ENCODE measurements around the gene DGKI. TPM values are rescaled to one million over a fixed set of nuclear protein-coding genes. Genes with fewer than 3 reads are reported as not detected.

Gene DGKI
- total and polyA plus RNA-seq, 9 of the 15 experiments (the other 6 are each of a cell fraction or from before 2014, with no cell fraction given) = 0.11 to 0.54 (median 0.15) TPM; not detected in 5

- intact Hi-C loops (cut with micrococcal nuclease) = no loop called here
- no peak for FAIRE-seq
- in situ Hi-C loops (cut with MboI) = no loop called here
These were observed 423.5 kb downstream of the DGKI start for GRCh38 chr7:137423321-137423720.

DNA sequence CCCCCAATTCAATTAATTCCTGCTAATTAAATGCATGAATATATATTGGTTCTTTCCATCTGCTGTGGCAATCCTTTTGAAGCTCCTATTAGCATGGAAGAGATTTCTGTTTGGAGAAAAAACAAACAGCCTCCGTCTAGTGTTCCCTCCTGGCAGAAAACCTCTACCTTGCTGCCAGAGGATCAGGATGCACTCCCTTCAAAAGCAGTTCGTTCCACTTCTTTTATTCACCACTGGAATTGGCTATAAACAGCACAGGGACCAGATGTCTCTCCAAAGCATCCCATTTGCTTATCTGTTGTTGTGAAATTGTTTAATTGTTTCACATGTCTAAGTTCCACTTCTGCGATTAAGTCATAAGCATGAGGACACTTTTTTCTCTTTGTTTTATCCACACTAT lies 425.4 kb downstream of the DGKI start:
- Histone ChIP-seq H3K79me2 (ENCODE audit: control insufficient read depth, insufficient read depth, low read length) (no peaks in the 10 kb centered on the region), H4K20me1 (replicated peaks; ENCODE audit: control insufficient read depth, insufficient read depth, low read length) (no peaks in the 10 kb centered on the region), H2AFZ (ENCODE audit: low read depth, low read length) (no peak overlapping the region), H3K27ac (ENCODE audit: extremely low read depth, low read depth, low read length) (no peak overlapping the region), H3K9me1 (ENCODE audit: control insufficient read depth, insufficient read depth, low read length) (no peaks in the 10 kb centered on the region), H3K9ac (ENCODE audit: insufficient read depth in 1 of 2, low read depth in 2 of 2, low read length in 2 of 2) (no peak overlapping the region), H3K36me3 (ENCODE audit: control insufficient read depth, insufficient read depth, low read length) (no peaks in the 10 kb centered on the region), H3K27me3 (ENCODE audit: control insufficient read depth in 2 of 2, insufficient read depth in 2 of 2, low read length in 2 of 2) (no peaks in the 10 kb centered on the region), H3K4me2 (ENCODE audit: insufficient read depth, low read length) (no peak overlapping the region), H3K4me3 (no peak overlapping the region), H3K9me3 (replicated peaks; ENCODE audit: control insufficient read depth, insufficient read depth, low read depth, low read length) (0 out of 2 replicates have a peak, but pooled peaks cover 2% of the 10 kb centered on the region), H3K4me1 (replicated peaks in 1 of 2; ENCODE audit: control insufficient read depth in 2 of 2, insufficient read depth in 2 of 2, low read length in 2 of 2) (no peaks in the 10 kb centered on the region)
- ATAC-seq = no peak
- POLR2A ChIA-PET = no interaction called here
- no peak for FAIRE-seq
- intact Hi-C loops (cut with micrococcal nuclease) (no loop called here), in situ Hi-C loops (cut with MboI) (no loop called here)
- no TSS peak for BruUV-seq (replicated peaks)
- 3% methylated on average over 3 of the region's 3 CpGs for WGBS (ENCODE audit: insufficient coverage, low coverage, missing lambda C conversion rate)
- CTCF ChIA-PET (ENCODE audit: low intra/inter-chr PET ratio) = no interaction called here
- DNase-seq (ENCODE audit: extremely low read depth in 1 of 4, low spot score in 3 of 4) = no peak
- TF ChIP-seq ZNF274 (IDR thresholded peaks at IDR 0.05; ENCODE audit: borderline replicate concordance, low read depth, low read length) (no peak), ZNF444 (CRISPR knock-in tag; IDR thresholded peaks at IDR 0.05) (no peak), ZBTB17 (CRISPR knock-in tag; IDR thresholded peaks at IDR 0.05) (no peak), ZNF23 (CRISPR knock-in tag; IDR thresholded peaks at IDR 0.05) (no peak), ZNF589 (CRISPR knock-in tag; IDR thresholded peaks at IDR 0.05; ENCODE audit: low read depth) (no peak), MCM3 (IDR thresholded peaks at IDR 0.05) (no peak), TOE1 (IDR thresholded peaks at IDR 0.05; ENCODE audit: borderline replicate concordance) (no peak), TOE1 (CRISPR knock-in tag; IDR thresholded peaks at IDR 0.05; ENCODE audit: borderline replicate concordance, low read depth) (no peak), ZFP30 (CRISPR knock-in tag; IDR thresholded peaks at IDR 0.05; ENCODE audit: borderline replicate concordance) (no peak), NFIC (IDR thresholded peaks at IDR 0.05) (no peak), DIDO1 (tag; IDR thresholded peaks at IDR 0.05; ENCODE audit: low read depth) (no peak), MAZ (CRISPR knock-in tag; conservative IDR thresholded peaks at IDR 0.05 in 1 of 2, IDR thresholded peaks at IDR 0.05 in 1 of 2) (no peak)
- TF ChIP-seq, protein P1, sequence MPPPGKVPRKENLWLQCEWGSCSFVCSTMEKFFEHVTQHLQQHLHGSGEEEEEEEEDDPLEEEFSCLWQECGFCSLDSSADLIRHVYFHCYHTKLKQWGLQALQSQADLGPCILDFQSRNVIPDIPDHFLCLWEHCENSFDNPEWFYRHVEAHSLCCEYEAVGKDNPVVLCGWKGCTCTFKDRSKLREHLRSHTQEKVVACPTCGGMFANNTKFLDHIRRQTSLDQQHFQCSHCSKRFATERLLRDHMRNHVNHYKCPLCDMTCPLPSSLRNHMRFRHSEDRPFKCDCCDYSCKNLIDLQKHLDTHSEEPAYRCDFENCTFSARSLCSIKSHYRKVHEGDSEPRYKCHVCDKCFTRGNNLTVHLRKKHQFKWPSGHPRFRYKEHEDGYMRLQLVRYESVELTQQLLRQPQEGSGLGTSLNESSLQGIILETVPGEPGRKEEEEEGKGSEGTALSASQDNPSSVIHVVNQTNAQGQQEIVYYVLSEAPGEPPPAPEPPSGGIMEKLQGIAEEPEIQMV (tag; conservative IDR thresholded peaks at IDR 0.05; ENCODE audit: low read depth) = no peak
- TF ChIP-seq, protein P2, sequence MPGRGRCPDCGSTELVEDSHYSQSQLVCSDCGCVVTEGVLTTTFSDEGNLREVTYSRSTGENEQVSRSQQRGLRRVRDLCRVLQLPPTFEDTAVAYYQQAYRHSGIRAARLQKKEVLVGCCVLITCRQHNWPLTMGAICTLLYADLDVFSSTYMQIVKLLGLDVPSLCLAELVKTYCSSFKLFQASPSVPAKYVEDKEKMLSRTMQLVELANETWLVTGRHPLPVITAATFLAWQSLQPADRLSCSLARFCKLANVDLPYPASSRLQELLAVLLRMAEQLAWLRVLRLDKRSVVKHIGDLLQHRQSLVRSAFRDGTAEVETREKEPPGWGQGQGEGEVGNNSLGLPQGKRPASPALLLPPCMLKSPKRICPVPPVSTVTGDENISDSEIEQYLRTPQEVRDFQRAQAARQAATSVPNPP (IDR thresholded peaks at IDR 0.05; ENCODE audit: borderline replicate concordance, insufficient read depth, insufficient read length) = no peak

More at GRCh38 chr7:137423321-137423720, 423.5 kb downstream of the DGKI start:
- Histone ChIP-seq H3K4me2 (ENCODE audit: insufficient read depth, low read length) (no peak overlapping the region), H3K9me3 (replicated peaks; ENCODE audit: control insufficient read depth, insufficient read depth, low read depth, low read length) (0 out of 2 replicates have a peak, but pooled peaks cover 2% of the 10 kb centered on the region), H3K36me3 (ENCODE audit: control insufficient read depth, insufficient read depth, low read length) (no peaks in the 10 kb centered on the region), H3K27me3 (ENCODE audit: control insufficient read depth in 2 of 2, insufficient read depth in 2 of 2, low read length in 2 of 2) (no peaks in the 10 kb centered on the region), H3K79me2 (ENCODE audit: control insufficient read depth, insufficient read depth, low read length) (no peaks in the 10 kb centered on the region), H2AFZ (ENCODE audit: low read depth, low read length) (no peak overlapping the region), H3K4me1 (replicated peaks in 1 of 2; ENCODE audit: control insufficient read depth in 2 of 2, insufficient read depth in 2 of 2, low read length in 2 of 2) (no peaks in the 10 kb centered on the region), H4K20me1 (replicated peaks; ENCODE audit: control insufficient read depth, insufficient read depth, low read length) (no peaks in the 10 kb centered on the region), H3K9ac (ENCODE audit: insufficient read depth in 1 of 2, low read depth in 2 of 2, low read length in 2 of 2) (no peak overlapping the region), H3K4me3 (no peak overlapping the region), H3K27ac (ENCODE audit: extremely low read depth, low read depth, low read length) (no peak overlapping the region), H3K9me1 (ENCODE audit: control insufficient read depth, insufficient read depth, low read length) (no peaks in the 10 kb centered on the region)
- no TSS peak for BruUV-seq (replicated peaks)
- CTCF ChIA-PET (ENCODE audit: low intra/inter-chr PET ratio) = no interaction called here
- POLR2A ChIA-PET = no interaction called here
- TF ChIP-seq EGR1 (conservative IDR thresholded peaks at IDR 0.05) (no peak), ZNF780A (CRISPR knock-in tag; IDR thresholded peaks at IDR 0.05) (no peak), RBM14 (IDR thresholded peaks at IDR 0.05; ENCODE audit: borderline replicate concordance, insufficient read depth, low read depth, low read length) (no peak), ZNF561 (CRISPR knock-in tag; conservative IDR thresholded peaks at IDR 0.05) (no peak)
- ATAC-seq = no peak
- no peak for DNase-seq (ENCODE audit: extremely low read depth in 1 of 4, low spot score in 3 of 4)
